HepG2 (cell line): ENCODE measurements around the gene ASIC5. TPM values are rescaled to one million over a fixed set of nuclear protein-coding genes. Genes with fewer than 3 reads are reported as not detected.

Experiments used
- ATAC-seq: fragments of 200-7000 bp; cut with Tn5 transposase; 3 replicates; pipeline ENCODE4 v1.9.1; 2020; ENCODE audit warnings: mild to moderate bottlenecking, moderate library complexity
- BruUV-seq: library from RNA; stranded (reverse); fragments of 400-500 nt; replicated peaks from 2 replicates; lab custom pipeline; 2021; lab: Mats Ljungman, UMichigan
- CTCF ChIA-PET: fragments of 300-600 bp; formaldehyde crosslinking; extraction: SDS; loops from one replicate; lab custom pipeline; 2021; ENCODE audit warnings: low total read pairs, inconsistent platforms, low intra/inter-chr PET ratio; lab: Yijun Ruan, JAX
- POLR2A ChIA-PET: fragments of 350-600 bp; sonication (Branson Sonifier 250); formaldehyde crosslinking; loops from one replicate; lab custom pipeline; 2020; ENCODE audit warnings: antibody characterized with exemption, inconsistent platforms; lab: Yijun Ruan, JAX
- DNase-seq: peaks from one replicate; pipeline ENCODE4 v3.0.0-alpha.2; 2015; ENCODE audit warnings: low spot score
- FAIRE-seq: peaks from 3 replicates; lab custom pipeline; 2011; peaks lifted over from hg19 to GRCh38; lab: Jason Lieb, UNC
- H2AFZ ChIP-seq: one replicate; pipeline ENCODE4 v1.6.1; 2011; ENCODE audit warnings: low read length, inconsistent platforms
- H3K27ac ChIP-seq: fragments of 300-600 bp; 3 replicates; pipeline ENCODE4 v1.8.0; 2011; ENCODE audit warnings: mixed run types, mild to moderate bottlenecking, mixed read lengths, low read length, inconsistent platforms; ENCODE audit not compliant: insufficient read depth; ENCODE audit errors: extremely low read length
- H3K27me3 ChIP-seq, 2 experiments: fragments of 200-600 bp in 1 of 2; 2 replicates in 1 of 2; 3 replicates in 1 of 2; pipeline versions ENCODE4 v1.6.0 to v1.8.0; 2011; ENCODE audit warnings: low read length in 2 of 2, mild to moderate bottlenecking in 2 of 2, moderate library complexity in 2 of 2, inconsistent platforms in 1 of 2; ENCODE audit not compliant: insufficient read depth in 2 of 2, control insufficient read depth in 1 of 2
- H3K36me3 ChIP-seq, 2 experiments: fragments of 200-600 bp in 1 of 2; replicated peaks in 1 of 2; 2 replicates in 1 of 2; 3 replicates in 1 of 2; pipeline versions ENCODE4 v1.5.1 to v1.8.0; 2011; ENCODE audit warnings: low read length in 2 of 2, inconsistent platforms in 1 of 2; ENCODE audit not compliant: insufficient read depth in 2 of 2, control insufficient read depth in 1 of 2
- H3K4me1 ChIP-seq: 2 replicates; pipeline ENCODE4 v1.5.1; 2012; ENCODE audit warnings: low read length, inconsistent platforms; ENCODE audit not compliant: insufficient read depth
- H3K4me2 ChIP-seq: 2 replicates; pipeline ENCODE4 v1.6.0; 2011; ENCODE audit warnings: low read depth, low read length, inconsistent platforms
- H3K4me3 ChIP-seq, 3 experiments: fragments of 200-600 bp in 1 of 3; sonication (generic), shearing (Covaris generic) in 1 of 3; replicated peaks in 1 of 3; 2 replicates each; pipeline ENCODE4 v1.5.1; 2011 to 2016; ENCODE audit warnings: low read length in 3 of 3, inconsistent platforms in 2 of 3, low read depth in 2 of 3, mild to moderate bottlenecking in 2 of 3, control low read depth in 1 of 3, mixed read lengths in 1 of 3; ENCODE audit not compliant: insufficient read depth in 1 of 3
- H3K79me2 ChIP-seq: one replicate; pipeline ENCODE4 v1.6.1; 2011; ENCODE audit warnings: low read length, inconsistent platforms; ENCODE audit not compliant: insufficient read depth
- H3K9ac ChIP-seq: 2 replicates; pipeline ENCODE4 v1.6.0; 2011; ENCODE audit warnings: mild to moderate bottlenecking, low read depth, low read length, inconsistent platforms; ENCODE audit not compliant: insufficient read depth
- H3K9me3 ChIP-seq: 2 replicates; pipeline ENCODE4 v1.5.1; 2012; ENCODE audit warnings: mild to moderate bottlenecking, low read length
- H4K20me1 ChIP-seq: 2 replicates; pipeline ENCODE4 v1.6.0; 2011; ENCODE audit warnings: inconsistent platforms, mild to moderate bottlenecking, low read length, moderate library complexity; ENCODE audit not compliant: insufficient read depth
- BORCS8-MEF2B ChIP-seq: sonication (generic); formaldehyde crosslinking; IDR thresholded peaks from 2 replicates; pipeline ENCODE4 v1.8.0; 2022; ENCODE audit warnings: mild to moderate bottlenecking, missing genetic modification reagents
- GPN1 ChIP-seq: sonication (generic); formaldehyde crosslinking; IDR thresholded peaks from 2 replicates; pipeline ENCODE4 v1.5.1; 2020; ENCODE audit warnings: missing genetic modification reagents, borderline replicate concordance
- HNRNPK ChIP-seq: fragments of 200-400 bp; formaldehyde crosslinking; IDR thresholded peaks from 2 replicates; pipeline ENCODE4 v1.6.1; 2018; ENCODE audit warnings: low read length, low read depth, moderate library complexity, mild to moderate bottlenecking; ENCODE audit not compliant: poor library complexity, severe bottlenecking
- MBD4 ChIP-seq: IDR thresholded peaks from 2 replicates; pipeline ENCODE4 v1.6.1; 2012; ENCODE audit warnings: low read length, inconsistent platforms, borderline replicate concordance
- PTBP1 ChIP-seq: fragments of 200-400 bp; formaldehyde crosslinking; IDR thresholded peaks from 2 replicates; pipeline ENCODE4 v1.6.1; 2018; ENCODE audit warnings: low read length, low read depth; ENCODE audit not compliant: poor library complexity, severe bottlenecking
- ZNF292 ChIP-seq: sonication (generic); formaldehyde crosslinking; IDR thresholded peaks from 2 replicates; pipeline ENCODE4 v1.8.1; 2022; ENCODE audit warnings: mild to moderate bottlenecking, low read depth, missing genetic modification reagents, borderline replicate concordance
- ZNF331 ChIP-seq: sonication (generic); formaldehyde crosslinking; IDR thresholded peaks from 2 replicates; pipeline ENCODE4 v1.4.0; 2020; ENCODE audit warnings: missing genetic modification reagents
- ZNF772 ChIP-seq: sonication (generic); formaldehyde crosslinking; IDR thresholded peaks from 2 replicates; pipeline ENCODE4 v1.5.0; 2020; ENCODE audit warnings: mild to moderate bottlenecking, missing genetic modification reagents
- WGBS: methylation state at CpG from one replicate; pipeline ENCODE4 v1.1.6; 2017; ENCODE audit warnings: low lambda C conversion rate; 5-methylcytosine and 5-hydroxymethylcytosine counted together
- in situ Hi-C: cut with HindIII; loops from 2 replicates; pipeline ENCODE4 v1.10.0; 2017; ENCODE audit warnings: low pct_unique_long_range_greater_than_20kb; ENCODE audit not compliant: extremely low pct_ligation_motif_present
- intact Hi-C: fragments of 100-400 bp; cut with micrococcal nuclease; formaldehyde crosslinking; loops from one replicate; pipeline ENCODE4 v1.10.0; 2022; ENCODE audit not compliant: unreplicated experiment
- polyA plus RNA-seq, 8 experiments: library from polyadenylated mRNA; depleted of rRNA in 3 of 8; stranded (reverse) in 7 of 8; unstranded in 1 of 8; fragments of >200 nt; fragmentation: Illumina TruSeq in 4 of 8; extraction: Trizol in 4 of 8; gene quantifications; 2 replicates each; pipeline versions ENCODE4 v1.2.1 to v1.2.3, GENCODE V29; 2011 to 2016; ENCODE audit warnings: low read depth in 4 of 8, missing spikeins in 1 of 8, mixed read lengths in 1 of 8; ENCODE audit not compliant: insufficient read depth in 1 of 8
- total RNA-seq, 5 experiments: library from RNA; depleted of rRNA; stranded (reverse); fragments of >200 nt; fragmentation: Illumina TruSeq; extraction: Trizol; gene quantifications; 2 replicates each; pipeline ENCODE4 v1.2.3, GENCODE V29; 2016; ENCODE audit warnings: low read depth in 1 of 5
- TF ChIP-seq, protein P1 (sequence below): sonication (generic); formaldehyde crosslinking; IDR thresholded peaks from 2 replicates; pipeline ENCODE4 v1.4.0; 2020; ENCODE audit warnings: missing genetic modification reagents, mild to moderate bottlenecking, borderline replicate concordance
- TF ChIP-seq, protein P2 (sequence below): IDR thresholded peaks from 2 replicates; pipeline ENCODE4 v1.6.1; 2012; ENCODE audit warnings: inconsistent platforms
- TF ChIP-seq, protein P3 (sequence below): IDR thresholded peaks from 2 replicates; pipeline ENCODE4 v1.6.1; 2016
- TF ChIP-seq, protein P4 (sequence below): sonication (generic); formaldehyde crosslinking; IDR thresholded peaks from 2 replicates; pipeline ENCODE4 v1.5.0; 2020; ENCODE audit warnings: mild to moderate bottlenecking, missing genetic modification reagents, borderline replicate concordance

Gene ASIC5
- total and polyA plus RNA-seq, 2 of the 13 experiments (the other 11 are each of a cell fraction or from before 2014, with no cell fraction given) = not detected

DNA sequence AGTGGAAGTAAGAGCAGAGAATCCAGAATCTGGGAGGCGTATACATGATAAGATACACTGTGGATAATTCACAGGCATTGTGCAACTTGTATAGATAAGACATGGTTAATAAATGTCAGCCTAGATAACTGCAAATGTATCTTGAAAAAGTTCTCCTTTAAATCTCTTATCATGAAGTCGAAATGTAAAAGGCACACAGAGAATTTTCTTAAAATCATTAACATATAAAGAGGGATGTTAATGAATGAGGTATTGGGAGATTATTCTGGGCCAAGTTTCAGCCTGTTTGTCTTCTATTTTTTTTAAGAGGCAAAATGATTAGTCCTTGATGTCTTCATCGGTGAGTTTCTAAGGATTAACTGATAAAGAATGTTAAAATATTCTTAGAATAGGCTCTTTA lies 38.3 kb upstream of the ASIC5 start:
- in situ Hi-C loops (no loop called here), intact Hi-C loops (no loop called here)
- BruUV-seq = no TSS peak
- FAIRE-seq = no peak
- no peak for DNase-seq
- Histone ChIP-seq H3K27me3 (no peaks in the 10 kb centered on the region), H3K4me3 (no peak overlapping the region), H3K36me3 (no peaks in the 10 kb centered on the region), H4K20me1 (no peaks in the 10 kb centered on the region), H3K79me2 (no peaks in the 10 kb centered on the region), H3K9ac (no peak overlapping the region), H3K4me1 (no peaks in the 10 kb centered on the region), H3K4me2 (no peak overlapping the region), H3K27ac (no peak overlapping the region), H3K9me3 (no peaks in the 10 kb centered on the region), H2AFZ (no peak overlapping the region)
- POLR2A ChIA-PET = no interaction called here
- 1% methylated on average over 3 of the region's 3 CpGs for WGBS
- TF ChIP-seq, protein P1, sequence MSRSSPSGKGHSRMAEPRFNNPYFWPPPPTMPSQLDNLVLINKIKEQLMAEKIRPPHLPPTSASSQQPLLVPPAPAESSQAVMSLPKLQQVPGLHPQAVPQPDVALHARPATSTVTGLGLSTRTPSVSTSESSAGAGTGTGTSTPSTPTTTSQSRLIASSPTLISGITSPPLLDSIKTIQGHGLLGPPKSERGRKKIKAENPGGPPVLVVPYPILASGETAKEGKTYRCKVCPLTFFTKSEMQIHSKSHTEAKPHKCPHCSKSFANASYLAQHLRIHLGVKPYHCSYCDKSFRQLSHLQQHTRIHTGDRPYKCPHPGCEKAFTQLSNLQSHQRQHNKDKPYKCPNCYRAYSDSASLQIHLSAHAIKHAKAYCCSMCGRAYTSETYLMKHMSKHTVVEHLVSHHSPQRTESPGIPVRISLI (CRISPR knock-in tag) = no peak
- TF ChIP-seq BORCS8-MEF2B (CRISPR knock-in tag) = no peak
- TF ChIP-seq, protein P2, sequence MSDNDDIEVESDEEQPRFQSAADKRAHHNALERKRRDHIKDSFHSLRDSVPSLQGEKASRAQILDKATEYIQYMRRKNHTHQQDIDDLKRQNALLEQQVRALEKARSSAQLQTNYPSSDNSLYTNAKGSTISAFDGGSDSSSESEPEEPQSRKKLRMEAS = no peak
- no peak for TF ChIP-seq PTBP1
- no peak for TF ChIP-seq HNRNPK
- no peak for TF ChIP-seq GPN1 (CRISPR knock-in tag)
- no peak for ATAC-seq
- CTCF ChIA-PET = no interaction called here

DNA sequence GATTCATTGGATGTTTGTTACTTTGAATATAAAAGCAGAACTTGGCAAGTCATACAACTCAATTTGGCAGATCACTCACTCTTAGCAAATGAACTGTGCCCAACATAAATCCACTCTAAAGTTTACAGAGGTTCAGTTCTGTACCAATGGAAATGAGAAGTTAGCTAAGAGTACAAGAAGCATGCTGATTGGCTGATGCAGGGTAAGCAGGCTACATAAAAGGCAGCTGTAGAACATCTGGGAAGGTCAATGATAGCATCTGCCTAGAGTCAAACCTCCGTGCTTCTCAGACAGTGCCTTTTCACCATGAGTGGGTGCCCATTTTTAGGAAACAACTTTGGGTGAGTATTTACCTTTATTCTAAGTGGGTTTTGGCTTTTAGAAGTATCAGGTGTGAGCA lies 37.4 kb upstream of the ASIC5 start, which contains the start of gene TDO2:
Gene TDO2 (plus strand): TSS at position 244 of the 400 bp plus-strand sequence. CDS start 63 bp downstream, at position 307.
- H3K4me1 ChIP-seq = no peaks in the 10 kb centered on the region
- ChIA-PET CTCF (no interaction called here), POLR2A (no interaction called here)
- no peak for DNase-seq
- H4K20me1 ChIP-seq = no peaks in the 10 kb centered on the region
- H3K79me2 ChIP-seq = no peaks in the 10 kb centered on the region
- no peak within 1 kb of the TSS for H3K4me2 ChIP-seq
- no peak within 1 kb of the TSS for H3K27ac ChIP-seq
- no peak within 1 kb of the TSS for H3K4me3 ChIP-seq
- no peak within 1 kb of the TSS for H3K9ac ChIP-seq
- 11% methylated on average over 1 of the region's 1 CpG for WGBS
- intact Hi-C loops = no loop called here
- in situ Hi-C loops = no loop called here
- no peak for FAIRE-seq
- H3K27me3 ChIP-seq = no peaks in the 10 kb centered on the region
- no TSS peak for BruUV-seq
- no peaks in the 10 kb centered on the region for H3K36me3 ChIP-seq
- H3K9me3 ChIP-seq = no peaks in the 10 kb centered on the region
- no peak within 1 kb of the TSS for H2AFZ ChIP-seq
- no peak for ATAC-seq
- no peak for TF ChIP-seq MBD4
- TF ChIP-seq ZNF331 (CRISPR knock-in tag) = no peak
- no peak for TF ChIP-seq ZNF772 (CRISPR knock-in tag)
- TF ChIP-seq, protein P3, sequence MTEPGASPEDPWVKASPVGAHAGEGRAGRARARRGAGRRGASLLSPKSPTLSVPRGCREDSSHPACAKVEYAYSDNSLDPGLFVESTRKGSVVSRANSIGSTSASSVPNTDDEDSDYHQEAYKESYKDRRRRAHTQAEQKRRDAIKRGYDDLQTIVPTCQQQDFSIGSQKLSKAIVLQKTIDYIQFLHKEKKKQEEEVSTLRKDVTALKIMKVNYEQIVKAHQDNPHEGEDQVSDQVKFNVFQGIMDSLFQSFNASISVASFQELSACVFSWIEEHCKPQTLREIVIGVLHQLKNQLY (CRISPR knock-in tag) = no peak
- TF ChIP-seq ZNF292 (CRISPR knock-in tag) = no peak
- TF ChIP-seq, protein P4, sequence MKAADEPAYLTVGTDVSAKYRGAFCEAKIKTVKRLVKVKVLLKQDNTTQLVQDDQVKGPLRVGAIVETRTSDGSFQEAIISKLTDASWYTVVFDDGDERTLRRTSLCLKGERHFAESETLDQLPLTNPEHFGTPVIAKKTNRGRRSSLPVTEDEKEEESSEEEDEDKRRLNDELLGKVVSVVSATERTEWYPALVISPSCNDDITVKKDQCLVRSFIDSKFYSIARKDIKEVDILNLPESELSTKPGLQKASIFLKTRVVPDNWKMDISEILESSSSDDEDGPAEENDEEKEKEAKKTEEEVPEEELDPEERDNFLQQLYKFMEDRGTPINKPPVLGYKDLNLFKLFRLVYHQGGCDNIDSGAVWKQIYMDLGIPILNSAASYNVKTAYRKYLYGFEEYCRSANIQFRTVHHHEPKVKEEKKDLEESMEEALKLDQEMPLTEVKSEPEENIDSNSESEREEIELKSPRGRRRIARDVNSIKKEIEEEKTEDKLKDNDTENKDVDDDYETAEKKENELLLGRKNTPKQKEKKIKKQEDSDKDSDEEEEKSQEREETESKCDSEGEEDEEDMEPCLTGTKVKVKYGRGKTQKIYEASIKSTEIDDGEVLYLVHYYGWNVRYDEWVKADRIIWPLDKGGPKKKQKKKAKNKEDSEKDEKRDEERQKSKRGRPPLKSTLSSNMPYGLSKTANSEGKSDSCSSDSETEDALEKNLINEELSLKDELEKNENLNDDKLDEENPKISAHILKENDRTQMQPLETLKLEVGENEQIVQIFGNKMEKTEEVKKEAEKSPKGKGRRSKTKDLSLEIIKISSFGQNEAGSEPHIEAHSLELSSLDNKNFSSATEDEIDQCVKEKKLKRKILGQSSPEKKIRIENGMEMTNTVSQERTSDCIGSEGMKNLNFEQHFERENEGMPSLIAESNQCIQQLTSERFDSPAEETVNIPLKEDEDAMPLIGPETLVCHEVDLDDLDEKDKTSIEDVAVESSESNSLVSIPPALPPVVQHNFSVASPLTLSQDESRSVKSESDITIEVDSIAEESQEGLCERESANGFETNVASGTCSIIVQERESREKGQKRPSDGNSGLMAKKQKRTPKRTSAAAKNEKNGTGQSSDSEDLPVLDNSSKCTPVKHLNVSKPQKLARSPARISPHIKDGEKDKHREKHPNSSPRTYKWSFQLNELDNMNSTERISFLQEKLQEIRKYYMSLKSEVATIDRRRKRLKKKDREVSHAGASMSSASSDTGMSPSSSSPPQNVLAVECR (CRISPR knock-in tag) = no peak
